ENCODE measurements around the gene KIAA1755.

GRCh38 chr20:38294076-38294591 is 33.6 kb upstream of the KIAA1755 start:
- TF ChIP-seq EZH2phosphoT487 (conservative IDR thresholded peaks at IDR 0.05; ENCODE audit: low read length), result no peak
- TF ChIP-seq, protein P1, sequence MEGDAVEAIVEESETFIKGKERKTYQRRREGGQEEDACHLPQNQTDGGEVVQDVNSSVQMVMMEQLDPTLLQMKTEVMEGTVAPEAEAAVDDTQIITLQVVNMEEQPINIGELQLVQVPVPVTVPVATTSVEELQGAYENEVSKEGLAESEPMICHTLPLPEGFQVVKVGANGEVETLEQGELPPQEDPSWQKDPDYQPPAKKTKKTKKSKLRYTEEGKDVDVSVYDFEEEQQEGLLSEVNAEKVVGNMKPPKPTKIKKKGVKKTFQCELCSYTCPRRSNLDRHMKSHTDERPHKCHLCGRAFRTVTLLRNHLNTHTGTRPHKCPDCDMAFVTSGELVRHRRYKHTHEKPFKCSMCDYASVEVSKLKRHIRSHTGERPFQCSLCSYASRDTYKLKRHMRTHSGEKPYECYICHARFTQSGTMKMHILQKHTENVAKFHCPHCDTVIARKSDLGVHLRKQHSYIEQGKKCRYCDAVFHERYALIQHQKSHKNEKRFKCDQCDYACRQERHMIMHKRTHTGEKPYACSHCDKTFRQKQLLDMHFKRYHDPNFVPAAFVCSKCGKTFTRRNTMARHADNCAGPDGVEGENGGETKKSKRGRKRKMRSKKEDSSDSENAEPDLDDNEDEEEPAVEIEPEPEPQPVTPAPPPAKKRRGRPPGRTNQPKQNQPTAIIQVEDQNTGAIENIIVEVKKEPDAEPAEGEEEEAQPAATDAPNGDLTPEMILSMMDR (IDR thresholded peaks at IDR 0.05; ENCODE audit: insufficient read depth, low read length, poor library complexity, severe bottlenecking), result no peak

All from SU-DHL-6 (cell line).